Liver (tissue), 9 donors: Measurements from ENCODE around the gene PLCB4. TPM values are rescaled to one million over a fixed set of nuclear protein-coding genes. Genes with fewer than 3 reads are reported as not detected.

Source experiments
- DNase-seq: peaks from one replicate; pipeline ENCODE4 v3.0.0-alpha.2; 2017; ENCODE audit warnings: low spot score
- H3K27ac ChIP-seq, 2 donors: one replicate each; pipeline ENCODE4 v1.7.0; 2013; ENCODE audit warnings: inconsistent platforms in 2 of 2, low read length in 2 of 2, control low read depth in 1 of 2, low read depth in 1 of 2, mild to moderate bottlenecking in 1 of 2
- H3K27me3 ChIP-seq, 4 donors: one replicate each; pipeline versions ENCODE4 v1.6.1 to v1.7.0; 2013; ENCODE audit warnings: low read length in 3 of 4, inconsistent platforms in 1 of 4, mild to moderate bottlenecking in 1 of 4, moderate library complexity in 1 of 4; ENCODE audit not compliant: control insufficient read depth in 4 of 4, insufficient read depth in 4 of 4
- H3K36me3 ChIP-seq, 4 donors: one replicate each; pipeline versions ENCODE4 v1.6.1 to v1.7.0; 2013; ENCODE audit warnings: low read length in 3 of 4, mild to moderate bottlenecking in 3 of 4, low read depth in 1 of 4, moderate library complexity in 1 of 4; ENCODE audit not compliant: control insufficient read depth in 4 of 4, insufficient read depth in 3 of 4
- H3K4me1 ChIP-seq, 4 donors: one replicate each; pipeline versions ENCODE4 v1.6.1 to v1.7.0; 2013; ENCODE audit warnings: low read length in 3 of 4, mild to moderate bottlenecking in 3 of 4, moderate library complexity in 1 of 4; ENCODE audit not compliant: control insufficient read depth in 4 of 4, insufficient read depth in 4 of 4
- H3K4me3 ChIP-seq, 3 donors: one replicate each; pipeline versions ENCODE4 v1.6.1 to v1.7.0; 2013; ENCODE audit warnings: low read length in 3 of 3, control low read depth in 1 of 3, low read depth in 1 of 3, mild to moderate bottlenecking in 1 of 3
- H3K9ac ChIP-seq, 2 donors: one replicate each; pipeline ENCODE4 v1.7.0; 2013; ENCODE audit warnings: low read length in 2 of 2, mild to moderate bottlenecking in 2 of 2, moderate library complexity in 2 of 2, control low read depth in 1 of 2, low read depth in 1 of 2
- H3K9me3 ChIP-seq, 4 donors: one replicate each; pipeline versions ENCODE4 v1.6.1 to v1.7.0; 2013; ENCODE audit warnings: low read length in 3 of 4; ENCODE audit not compliant: control insufficient read depth in 4 of 4
- EGR1 ChIP-seq, 2 donors: IDR thresholded peaks; 2 replicates each; pipeline ENCODE4 v1.6.1; 2016 to 2018; ENCODE audit warnings: antibody characterized with exemption in 2 of 2, low read depth in 2 of 2
- FOXA1 ChIP-seq: IDR thresholded peaks from 2 replicates; pipeline ENCODE4 v1.6.1; 2016; ENCODE audit warnings: antibody characterized with exemption
- FOXA2 ChIP-seq: IDR thresholded peaks from 2 replicates; pipeline ENCODE4 v1.6.1; 2016; ENCODE audit warnings: antibody characterized with exemption
- GABPA ChIP-seq, 2 donors: IDR thresholded peaks in 1 of 2; conservative IDR thresholded peaks in 1 of 2; 2 replicates each; pipeline ENCODE4 v1.6.1; 2016; ENCODE audit warnings: antibody characterized with exemption in 2 of 2, mild to moderate bottlenecking in 1 of 2, moderate library complexity in 1 of 2
- HNF4A ChIP-seq, 2 donors: conservative IDR thresholded peaks; 2 replicates each; pipeline ENCODE4 v1.6.1; 2016; ENCODE audit warnings: antibody characterized with exemption in 2 of 2, mild to moderate bottlenecking in 2 of 2
- HNF4G ChIP-seq: IDR thresholded peaks from 2 replicates; pipeline ENCODE4 v1.6.1; 2016; ENCODE audit warnings: antibody characterized with exemption
- JUND ChIP-seq, 2 donors: IDR thresholded peaks; 2 replicates each; pipeline ENCODE4 v1.6.1; 2016; ENCODE audit warnings: antibody characterized with exemption in 2 of 2
- NR2F2 ChIP-seq: IDR thresholded peaks from 2 replicates; pipeline ENCODE4 v1.6.1; 2016; ENCODE audit warnings: antibody characterized with exemption
- RAD21 ChIP-seq, 2 donors: IDR thresholded peaks; 2 replicates each; pipeline ENCODE4 v1.6.1; 2016; ENCODE audit warnings: antibody characterized with exemption in 2 of 2, mild to moderate bottlenecking in 2 of 2
- RXRA ChIP-seq, 2 donors: IDR thresholded peaks; 2 replicates each; pipeline ENCODE4 v1.6.1; 2017 to 2018; ENCODE audit warnings: antibody characterized with exemption in 2 of 2, mild to moderate bottlenecking in 1 of 2
- SP1 ChIP-seq: IDR thresholded peaks from 2 replicates; pipeline ENCODE4 v1.6.1; 2018; ENCODE audit warnings: antibody characterized with exemption, mild to moderate bottlenecking
- TAF1 ChIP-seq: conservative IDR thresholded peaks from 2 replicates; pipeline ENCODE4 v1.6.1; 2016; ENCODE audit warnings: antibody characterized with exemption, mild to moderate bottlenecking
- YY1 ChIP-seq: IDR thresholded peaks from 2 replicates; pipeline ENCODE4 v1.6.1; 2016; ENCODE audit warnings: antibody characterized with exemption, mild to moderate bottlenecking
- ZBTB33 ChIP-seq: IDR thresholded peaks from 2 replicates; pipeline ENCODE4 v1.6.1; 2016; ENCODE audit warnings: antibody characterized with exemption
- WGBS: extraction: QIAGEN DNeasy Blood & Tissue Kit; methylation state at CpG from one replicate; pipeline ENCODE4 v1.1.7; 2013; 5-methylcytosine and 5-hydroxymethylcytosine counted together
- polyA plus RNA-seq, 2 donors: library from polyadenylated mRNA; stranded (reverse) in 1 of 2; unstranded in 1 of 2; fragments of 200-250 nt in 1 of 2; fragments of >200 nt in 1 of 2; fragmentation: Nextera tagmentation in 1 of 2; extraction: Ambion mirVana in 1 of 2; gene quantifications; one replicate each; pipeline versions ENCODE4 v1.2.1 to v1.2.3, GENCODE V29; 2013 to 2015
- total RNA-seq, 2 donors: library from RNA; depleted of rRNA; stranded (reverse); fragments of >200 nt; gene quantifications; one replicate each; pipeline ENCODE4 v1.2.3, GENCODE V29; 2014
- TF ChIP-seq, protein P1 (sequence below): IDR thresholded peaks from 2 replicates; pipeline ENCODE4 v1.6.1; 2016; ENCODE audit warnings: antibody characterized with exemption
- TF ChIP-seq, protein P2 (sequence below): fragments of 150-350 bp; IDR thresholded peaks from 2 replicates; pipeline ENCODE4 v1.5.1; 2017; ENCODE audit warnings: improper control_type of control experiment, low read depth, low read length; ENCODE audit not compliant: missing input control
- TF ChIP-seq, protein P3 (sequence below): IDR thresholded peaks from 2 replicates; pipeline ENCODE4 v1.6.1; 2016; ENCODE audit warnings: antibody characterized with exemption
- TF ChIP-seq, protein P4 (sequence below): IDR thresholded peaks from 2 replicates; pipeline ENCODE4 v1.6.1; 2016; ENCODE audit warnings: antibody characterized with exemption, mild to moderate bottlenecking
- donor health status: healthy.
- donor health status: healthy.
- donor health status: healthy.
- donor health status: healthy.
- donor health status: healthy.

The PLCB4 gene
- total and polyA plus RNA-seq, 4 donors, result 0.14 to 0.67 (median 0.30) TPM

DNA sequence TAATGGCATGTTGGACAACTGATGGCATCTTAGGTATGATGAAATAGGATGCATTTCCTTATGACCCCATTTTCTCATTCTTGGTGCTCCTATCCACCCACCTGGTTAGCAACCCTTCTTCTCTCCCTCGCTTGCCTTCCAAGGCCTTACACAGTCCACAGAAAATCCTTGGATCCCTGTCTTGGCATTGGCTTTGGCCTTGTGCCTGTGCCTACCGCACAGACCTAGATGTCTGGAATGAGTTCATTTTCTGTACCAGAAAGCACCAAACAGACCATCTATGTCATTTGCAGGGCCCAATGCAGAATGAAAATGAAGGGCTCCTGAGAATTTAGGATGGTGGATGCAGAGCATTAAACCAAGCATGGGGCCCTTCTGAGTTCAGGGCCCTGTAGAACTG lies 346.5 kb downstream of the PLCB4 start:
- H3K27ac ChIP-seq, result no peak overlapping the region

More for the DNA sequence above, 346.5 kb downstream of the PLCB4 start:
- Histone ChIP-seq H3K27me3 (no peaks in the 10 kb centered on the region), H3K9ac (no peak overlapping the region), H3K4me1 (no peaks in the 10 kb centered on the region), H3K36me3 (no peaks in the 10 kb centered on the region), H3K9me3 (no peaks in the 10 kb centered on the region), H3K4me3 (no peak overlapping the region)
- TF ChIP-seq RAD21 (IDR thresholded peaks at IDR 0.05) (no peak), RXRA (IDR thresholded peaks at IDR 0.05) (no peak), ZBTB33 (no peak), HNF4G (no peak), EGR1 (IDR thresholded peaks at IDR 0.05; ENCODE audit: low read depth in 2 of 2) (no peak), TAF1 (no peak), SP1 (no peak), FOXA2 (no peak), GABPA (IDR thresholded peaks at IDR 0.05 in 1 of 2, conservative IDR thresholded peaks at IDR 0.05 in 1 of 2) (no peak), YY1 (no peak), FOXA1 (no peak), HNF4A (conservative IDR thresholded peaks at IDR 0.05) (no peak), NR2F2 (no peak), JUND (IDR thresholded peaks at IDR 0.05) (no peak)
- TF ChIP-seq, protein P1, sequence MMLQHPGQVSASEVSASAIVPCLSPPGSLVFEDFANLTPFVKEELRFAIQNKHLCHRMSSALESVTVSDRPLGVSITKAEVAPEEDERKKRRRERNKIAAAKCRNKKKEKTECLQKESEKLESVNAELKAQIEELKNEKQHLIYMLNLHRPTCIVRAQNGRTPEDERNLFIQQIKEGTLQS, result no peak
- TF ChIP-seq, protein P2, sequence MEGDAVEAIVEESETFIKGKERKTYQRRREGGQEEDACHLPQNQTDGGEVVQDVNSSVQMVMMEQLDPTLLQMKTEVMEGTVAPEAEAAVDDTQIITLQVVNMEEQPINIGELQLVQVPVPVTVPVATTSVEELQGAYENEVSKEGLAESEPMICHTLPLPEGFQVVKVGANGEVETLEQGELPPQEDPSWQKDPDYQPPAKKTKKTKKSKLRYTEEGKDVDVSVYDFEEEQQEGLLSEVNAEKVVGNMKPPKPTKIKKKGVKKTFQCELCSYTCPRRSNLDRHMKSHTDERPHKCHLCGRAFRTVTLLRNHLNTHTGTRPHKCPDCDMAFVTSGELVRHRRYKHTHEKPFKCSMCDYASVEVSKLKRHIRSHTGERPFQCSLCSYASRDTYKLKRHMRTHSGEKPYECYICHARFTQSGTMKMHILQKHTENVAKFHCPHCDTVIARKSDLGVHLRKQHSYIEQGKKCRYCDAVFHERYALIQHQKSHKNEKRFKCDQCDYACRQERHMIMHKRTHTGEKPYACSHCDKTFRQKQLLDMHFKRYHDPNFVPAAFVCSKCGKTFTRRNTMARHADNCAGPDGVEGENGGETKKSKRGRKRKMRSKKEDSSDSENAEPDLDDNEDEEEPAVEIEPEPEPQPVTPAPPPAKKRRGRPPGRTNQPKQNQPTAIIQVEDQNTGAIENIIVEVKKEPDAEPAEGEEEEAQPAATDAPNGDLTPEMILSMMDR, result no peak
- TF ChIP-seq, protein P3, sequence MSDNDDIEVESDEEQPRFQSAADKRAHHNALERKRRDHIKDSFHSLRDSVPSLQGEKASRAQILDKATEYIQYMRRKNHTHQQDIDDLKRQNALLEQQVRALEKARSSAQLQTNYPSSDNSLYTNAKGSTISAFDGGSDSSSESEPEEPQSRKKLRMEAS, result no peak
- TF ChIP-seq, protein P4, sequence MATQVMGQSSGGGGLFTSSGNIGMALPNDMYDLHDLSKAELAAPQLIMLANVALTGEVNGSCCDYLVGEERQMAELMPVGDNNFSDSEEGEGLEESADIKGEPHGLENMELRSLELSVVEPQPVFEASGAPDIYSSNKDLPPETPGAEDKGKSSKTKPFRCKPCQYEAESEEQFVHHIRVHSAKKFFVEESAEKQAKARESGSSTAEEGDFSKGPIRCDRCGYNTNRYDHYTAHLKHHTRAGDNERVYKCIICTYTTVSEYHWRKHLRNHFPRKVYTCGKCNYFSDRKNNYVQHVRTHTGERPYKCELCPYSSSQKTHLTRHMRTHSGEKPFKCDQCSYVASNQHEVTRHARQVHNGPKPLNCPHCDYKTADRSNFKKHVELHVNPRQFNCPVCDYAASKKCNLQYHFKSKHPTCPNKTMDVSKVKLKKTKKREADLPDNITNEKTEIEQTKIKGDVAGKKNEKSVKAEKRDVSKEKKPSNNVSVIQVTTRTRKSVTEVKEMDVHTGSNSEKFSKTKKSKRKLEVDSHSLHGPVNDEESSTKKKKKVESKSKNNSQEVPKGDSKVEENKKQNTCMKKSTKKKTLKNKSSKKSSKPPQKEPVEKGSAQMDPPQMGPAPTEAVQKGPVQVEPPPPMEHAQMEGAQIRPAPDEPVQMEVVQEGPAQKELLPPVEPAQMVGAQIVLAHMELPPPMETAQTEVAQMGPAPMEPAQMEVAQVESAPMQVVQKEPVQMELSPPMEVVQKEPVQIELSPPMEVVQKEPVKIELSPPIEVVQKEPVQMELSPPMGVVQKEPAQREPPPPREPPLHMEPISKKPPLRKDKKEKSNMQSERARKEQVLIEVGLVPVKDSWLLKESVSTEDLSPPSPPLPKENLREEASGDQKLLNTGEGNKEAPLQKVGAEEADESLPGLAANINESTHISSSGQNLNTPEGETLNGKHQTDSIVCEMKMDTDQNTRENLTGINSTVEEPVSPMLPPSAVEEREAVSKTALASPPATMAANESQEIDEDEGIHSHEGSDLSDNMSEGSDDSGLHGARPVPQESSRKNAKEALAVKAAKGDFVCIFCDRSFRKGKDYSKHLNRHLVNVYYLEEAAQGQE, result no peak
- WGBS, result 94% methylated on average over 2 of the region's 2 CpGs
- DNase-seq, result no peak
